Adrenal gland (tissue), 5 donors: ENCODE measurements around the gene CDC25B.

Source experiments
- CTCF ChIP-seq, 6 experiments: fragments of 450-650 bp in 4 of 6; fragments of 200-600 bp in 2 of 6; sonication (generic) in 1 of 6; IDR thresholded peaks; 1 replicate in 5 of 6; 2 replicates in 1 of 6; pipeline versions ENCODE4 v1.5.1 to v1.8.0; 2016 to 2021; ENCODE audit warnings: antibody characterized with exemption in 6 of 6, mild to moderate bottlenecking in 2 of 6, moderate library complexity in 1 of 6
- POLR2A ChIP-seq, 2 donors: fragments of 450-650 bp; IDR thresholded peaks; one replicate each; pipeline ENCODE4 v1.6.1; 2017; ENCODE audit warnings: antibody characterized with exemption in 2 of 2, mild to moderate bottlenecking in 2 of 2, moderate library complexity in 1 of 2
- donor health status: DM: no; HTN: no; CAD: no.

GRCh38 chr20:3771552-3772058 lies 24.5 kb upstream of the CDC25B start:
- TF ChIP-seq CTCF (IDR thresholded peaks at IDR 0.05) (no peak), POLR2A (IDR thresholded peaks at IDR 0.05) (no peak)
